ENCODE results near the gene ZNF557.

Gene ZNF557

DNA sequence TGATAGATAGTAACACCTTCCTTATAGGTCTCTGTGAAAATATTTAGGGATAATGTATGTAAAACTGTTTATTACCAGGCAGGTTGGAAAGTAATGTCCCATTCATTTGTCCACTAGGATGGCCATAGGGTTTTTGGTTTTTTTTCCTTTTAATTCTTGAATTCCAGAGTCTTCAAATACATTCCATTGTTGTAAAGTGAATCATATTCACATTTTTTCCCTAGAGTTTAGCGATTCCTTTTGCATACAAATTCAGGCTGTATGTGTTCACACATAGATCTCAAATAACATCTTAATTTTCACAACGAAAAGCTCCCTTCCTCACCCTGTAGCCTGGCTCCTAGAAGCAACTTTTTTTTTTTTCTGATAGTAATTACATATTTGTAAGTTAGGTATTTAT lies 1.8 kb upstream of the ZNF557 start:
- Histone ChIP-seq H3K4me1 (ENCODE audit: control insufficient read depth, insufficient read depth, low read length) (no peaks in the 10 kb centered on the region), H3K27ac (ENCODE audit: extremely low read depth, low read depth, low read length) (no peak overlapping the region), H3K4me3 (ENCODE audit: low read depth, low read length) (no peak overlapping the region), H3K9me3 (ENCODE audit: control insufficient read depth, insufficient read depth, low read depth, low read length) (no peaks in the 10 kb centered on the region), H3K36me3 (ENCODE audit: control insufficient read depth in 2 of 2, insufficient read depth in 1 of 2, low read length in 2 of 2) (peaks cover 0 to 17% of the 10 kb centered on the region in 2 experiments; a peak in 2 of 3 replicates)
- ChIA-PET CTCF (interaction anchor here (0.7 to 1.1 kb wide), 2 partner anchors 257 to 551 kb away, joined by 3 to 4 read pairs; no protein-coding TSS in a partner anchor), POLR2A (interaction anchor here (0.5 to 2.6 kb wide), 2 partner anchors 31 to 68 kb away, joined by 4 to 30 read pairs; no protein-coding TSS in a partner anchor)
- TF ChIP-seq BCL11B (tag by site-specific recombination; IDR thresholded peaks at IDR 0.05; ENCODE audit: low read depth), result no peak
- TF ChIP-seq ZNF121 (tag by site-specific recombination; IDR thresholded peaks at IDR 0.05), result no peak
- no peak for TF ChIP-seq ZNF791 (tag by site-specific recombination; IDR thresholded peaks at IDR 0.05)
- TF ChIP-seq ZNF155 (tag by site-specific recombination; IDR thresholded peaks at IDR 0.05), result no peak
- TF ChIP-seq, protein P1, sequence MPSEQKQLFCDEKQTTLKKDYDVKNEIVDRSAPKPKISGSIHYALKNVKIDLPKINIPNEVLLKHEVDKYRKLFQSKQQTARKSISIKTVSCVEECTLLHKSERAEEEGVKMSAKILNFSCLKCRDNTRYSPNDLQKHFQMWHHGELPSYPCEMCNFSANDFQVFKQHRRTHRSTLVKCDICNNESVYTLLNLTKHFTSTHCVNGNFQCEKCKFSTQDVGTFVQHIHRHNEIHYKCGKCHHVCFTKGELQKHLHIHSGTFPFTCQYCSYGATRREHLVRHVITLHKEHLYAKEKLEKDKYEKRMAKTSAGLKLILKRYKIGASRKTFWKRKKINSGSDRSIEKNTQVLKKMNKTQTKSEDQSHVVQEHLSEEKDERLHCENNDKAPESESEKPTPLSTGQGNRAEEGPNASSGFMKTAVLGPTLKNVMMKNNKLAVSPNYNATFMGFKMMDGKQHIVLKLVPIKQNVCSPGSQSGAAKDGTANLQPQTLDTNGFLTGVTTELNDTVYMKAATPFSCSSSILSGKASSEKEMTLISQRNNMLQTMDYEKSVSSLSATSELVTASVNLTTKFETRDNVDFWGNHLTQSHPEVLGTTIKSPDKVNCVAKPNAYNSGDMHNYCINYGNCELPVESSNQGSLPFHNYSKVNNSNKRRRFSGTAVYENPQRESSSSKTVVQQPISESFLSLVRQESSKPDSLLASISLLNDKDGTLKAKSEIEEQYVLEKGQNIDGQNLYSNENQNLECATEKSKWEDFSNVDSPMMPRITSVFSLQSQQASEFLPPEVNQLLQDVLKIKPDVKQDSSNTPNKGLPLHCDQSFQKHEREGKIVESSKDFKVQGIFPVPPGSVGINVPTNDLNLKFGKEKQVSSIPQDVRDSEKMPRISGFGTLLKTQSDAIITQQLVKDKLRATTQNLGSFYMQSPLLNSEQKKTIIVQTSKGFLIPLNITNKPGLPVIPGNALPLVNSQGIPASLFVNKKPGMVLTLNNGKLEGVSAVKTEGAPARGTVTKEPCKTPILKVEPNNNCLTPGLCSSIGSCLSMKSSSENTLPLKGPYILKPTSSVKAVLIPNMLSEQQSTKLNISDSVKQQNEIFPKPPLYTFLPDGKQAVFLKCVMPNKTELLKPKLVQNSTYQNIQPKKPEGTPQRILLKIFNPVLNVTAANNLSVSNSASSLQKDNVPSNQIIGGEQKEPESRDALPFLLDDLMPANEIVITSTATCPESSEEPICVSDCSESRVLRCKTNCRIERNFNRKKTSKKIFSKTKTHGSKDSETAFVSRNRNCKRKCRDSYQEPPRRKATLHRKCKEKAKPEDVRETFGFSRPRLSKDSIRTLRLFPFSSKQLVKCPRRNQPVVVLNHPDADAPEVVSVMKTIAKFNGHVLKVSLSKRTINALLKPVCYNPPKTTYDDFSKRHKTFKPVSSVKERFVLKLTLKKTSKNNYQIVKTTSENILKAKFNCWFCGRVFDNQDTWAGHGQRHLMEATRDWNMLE (tag by site-specific recombination; conservative IDR thresholded peaks at IDR 0.05; ENCODE audit: low read depth), result no peak
- TF ChIP-seq, protein P2, sequence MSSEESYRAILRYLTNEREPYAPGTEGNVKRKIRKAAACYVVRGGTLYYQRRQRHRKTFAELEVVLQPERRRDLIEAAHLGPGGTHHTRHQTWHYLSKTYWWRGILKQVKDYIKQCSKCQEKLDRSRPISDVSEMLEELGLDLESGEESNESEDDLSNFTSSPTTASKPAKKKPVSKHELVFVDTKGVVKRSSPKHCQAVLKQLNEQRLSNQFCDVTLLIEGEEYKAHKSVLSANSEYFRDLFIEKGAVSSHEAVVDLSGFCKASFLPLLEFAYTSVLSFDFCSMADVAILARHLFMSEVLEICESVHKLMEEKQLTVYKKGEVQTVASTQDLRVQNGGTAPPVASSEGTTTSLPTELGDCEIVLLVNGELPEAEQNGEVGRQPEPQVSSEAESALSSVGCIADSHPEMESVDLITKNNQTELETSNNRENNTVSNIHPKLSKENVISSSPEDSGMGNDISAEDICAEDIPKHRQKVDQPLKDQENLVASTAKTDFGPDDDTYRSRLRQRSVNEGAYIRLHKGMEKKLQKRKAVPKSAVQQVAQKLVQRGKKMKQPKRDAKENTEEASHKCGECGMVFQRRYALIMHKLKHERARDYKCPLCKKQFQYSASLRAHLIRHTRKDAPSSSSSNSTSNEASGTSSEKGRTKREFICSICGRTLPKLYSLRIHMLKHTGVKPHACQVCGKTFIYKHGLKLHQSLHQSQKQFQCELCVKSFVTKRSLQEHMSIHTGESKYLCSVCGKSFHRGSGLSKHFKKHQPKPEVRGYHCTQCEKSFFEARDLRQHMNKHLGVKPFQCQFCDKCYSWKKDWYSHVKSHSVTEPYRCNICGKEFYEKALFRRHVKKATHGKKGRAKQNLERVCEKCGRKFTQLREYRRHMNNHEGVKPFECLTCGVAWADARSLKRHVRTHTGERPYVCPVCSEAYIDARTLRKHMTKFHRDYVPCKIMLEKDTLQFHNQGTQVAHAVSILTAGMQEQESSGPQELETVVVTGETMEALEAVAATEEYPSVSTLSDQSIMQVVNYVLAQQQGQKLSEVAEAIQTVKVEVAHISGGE (tag by site-specific recombination; conservative IDR thresholded peaks at IDR 0.05; ENCODE audit: low read depth), result no peak
- TF ChIP-seq, protein P3, sequence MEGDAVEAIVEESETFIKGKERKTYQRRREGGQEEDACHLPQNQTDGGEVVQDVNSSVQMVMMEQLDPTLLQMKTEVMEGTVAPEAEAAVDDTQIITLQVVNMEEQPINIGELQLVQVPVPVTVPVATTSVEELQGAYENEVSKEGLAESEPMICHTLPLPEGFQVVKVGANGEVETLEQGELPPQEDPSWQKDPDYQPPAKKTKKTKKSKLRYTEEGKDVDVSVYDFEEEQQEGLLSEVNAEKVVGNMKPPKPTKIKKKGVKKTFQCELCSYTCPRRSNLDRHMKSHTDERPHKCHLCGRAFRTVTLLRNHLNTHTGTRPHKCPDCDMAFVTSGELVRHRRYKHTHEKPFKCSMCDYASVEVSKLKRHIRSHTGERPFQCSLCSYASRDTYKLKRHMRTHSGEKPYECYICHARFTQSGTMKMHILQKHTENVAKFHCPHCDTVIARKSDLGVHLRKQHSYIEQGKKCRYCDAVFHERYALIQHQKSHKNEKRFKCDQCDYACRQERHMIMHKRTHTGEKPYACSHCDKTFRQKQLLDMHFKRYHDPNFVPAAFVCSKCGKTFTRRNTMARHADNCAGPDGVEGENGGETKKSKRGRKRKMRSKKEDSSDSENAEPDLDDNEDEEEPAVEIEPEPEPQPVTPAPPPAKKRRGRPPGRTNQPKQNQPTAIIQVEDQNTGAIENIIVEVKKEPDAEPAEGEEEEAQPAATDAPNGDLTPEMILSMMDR (tag by site-specific recombination; IDR thresholded peaks at IDR 0.05), result no peak
- no peak for TF ChIP-seq EGR2 (tag by site-specific recombination; IDR thresholded peaks at IDR 0.05; ENCODE audit: low read depth)
- TF ChIP-seq, protein P4, sequence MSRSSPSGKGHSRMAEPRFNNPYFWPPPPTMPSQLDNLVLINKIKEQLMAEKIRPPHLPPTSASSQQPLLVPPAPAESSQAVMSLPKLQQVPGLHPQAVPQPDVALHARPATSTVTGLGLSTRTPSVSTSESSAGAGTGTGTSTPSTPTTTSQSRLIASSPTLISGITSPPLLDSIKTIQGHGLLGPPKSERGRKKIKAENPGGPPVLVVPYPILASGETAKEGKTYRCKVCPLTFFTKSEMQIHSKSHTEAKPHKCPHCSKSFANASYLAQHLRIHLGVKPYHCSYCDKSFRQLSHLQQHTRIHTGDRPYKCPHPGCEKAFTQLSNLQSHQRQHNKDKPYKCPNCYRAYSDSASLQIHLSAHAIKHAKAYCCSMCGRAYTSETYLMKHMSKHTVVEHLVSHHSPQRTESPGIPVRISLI (tag by site-specific recombination; IDR thresholded peaks at IDR 0.05), result no peak
- TF ChIP-seq REPIN1 (tag by site-specific recombination; IDR thresholded peaks at IDR 0.05; ENCODE audit: low read depth), result no peak
- TF ChIP-seq, protein P5, sequence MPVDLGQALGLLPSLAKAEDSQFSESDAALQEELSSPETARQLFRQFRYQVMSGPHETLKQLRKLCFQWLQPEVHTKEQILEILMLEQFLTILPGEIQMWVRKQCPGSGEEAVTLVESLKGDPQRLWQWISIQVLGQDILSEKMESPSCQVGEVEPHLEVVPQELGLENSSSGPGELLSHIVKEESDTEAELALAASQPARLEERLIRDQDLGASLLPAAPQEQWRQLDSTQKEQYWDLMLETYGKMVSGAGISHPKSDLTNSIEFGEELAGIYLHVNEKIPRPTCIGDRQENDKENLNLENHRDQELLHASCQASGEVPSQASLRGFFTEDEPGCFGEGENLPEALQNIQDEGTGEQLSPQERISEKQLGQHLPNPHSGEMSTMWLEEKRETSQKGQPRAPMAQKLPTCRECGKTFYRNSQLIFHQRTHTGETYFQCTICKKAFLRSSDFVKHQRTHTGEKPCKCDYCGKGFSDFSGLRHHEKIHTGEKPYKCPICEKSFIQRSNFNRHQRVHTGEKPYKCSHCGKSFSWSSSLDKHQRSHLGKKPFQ (tag by site-specific recombination; IDR thresholded peaks at IDR 0.05), result no peak
- no peak for TF ChIP-seq ZBTB8A (tag by site-specific recombination; IDR thresholded peaks at IDR 0.05)
- TF ChIP-seq ZNF530 (tag by site-specific recombination; IDR thresholded peaks at IDR 0.05; ENCODE audit: low read depth), result no peak
- no peak for TF ChIP-seq ZSCAN30 (tag by site-specific recombination; IDR thresholded peaks at IDR 0.05)
- no peak for TF ChIP-seq ZNF10 (tag by site-specific recombination; IDR thresholded peaks at IDR 0.05)
- TF ChIP-seq ZNF623 (tag by site-specific recombination; IDR thresholded peaks at IDR 0.05), result no peak
- TF ChIP-seq KLF9 (tag by site-specific recombination; IDR thresholded peaks at IDR 0.05; ENCODE audit: low read depth), result no peak
- TF ChIP-seq ZNF626 (tag by site-specific recombination; IDR thresholded peaks at IDR 0.05), result no peak
- no peak for TF ChIP-seq ZFP69B (tag by site-specific recombination; IDR thresholded peaks at IDR 0.05)

All from HEK293 (cell line).